Suprapubic skin (tissue), 4 donors: Measurements from ENCODE around the gene MICU1. TPM values are rescaled to one million over a fixed set of nuclear protein-coding genes. Genes with fewer than 3 reads are reported as not detected.
"Not testable (repeated sequence)": the region's sequence is repeated elsewhere in the genome, so short reads cannot be mapped to it uniquely, and the experiment has no call there.

Source experiments
- DNase-seq, 2 donors: peaks; one replicate each; pipeline ENCODE4 v3.0.0-alpha.2; 2019; ENCODE audit warnings: low spot score in 2 of 2
- H3K27ac ChIP-seq: fragments of 200-600 bp; sonication (generic); one replicate; pipeline ENCODE4 v1.5.1; 2019
- H3K27me3 ChIP-seq: fragments of 200-600 bp; sonication (generic); one replicate; pipeline ENCODE4 v1.5.1; 2019
- H3K36me3 ChIP-seq: fragments of 200-600 bp; sonication (generic); one replicate; pipeline ENCODE4 v1.5.1; 2019
- H3K4me1 ChIP-seq: fragments of 200-600 bp; sonication (generic); one replicate; pipeline ENCODE4 v1.5.1; 2019
- H3K4me3 ChIP-seq: fragments of 200-600 bp; sonication (generic); one replicate; pipeline ENCODE4 v1.5.1; 2019; ENCODE audit warnings: mild to moderate bottlenecking
- H3K9me3 ChIP-seq: fragments of 200-600 bp; sonication (generic); one replicate; pipeline ENCODE4 v1.5.1; 2019
- EP300 ChIP-seq: sonication (generic); formaldehyde crosslinking; IDR thresholded peaks from one replicate; pipeline ENCODE4 v1.6.1; 2017; ENCODE audit warnings: antibody characterized with exemption
- POLR2A ChIP-seq, 2 donors: fragments of 450-650 bp; IDR thresholded peaks; one replicate each; pipeline ENCODE4 v1.6.1; 2017; ENCODE audit warnings: antibody characterized with exemption in 2 of 2, mild to moderate bottlenecking in 2 of 2, moderate library complexity in 2 of 2
- POLR2AphosphoS5 ChIP-seq, 3 donors: sonication (generic); formaldehyde crosslinking; IDR thresholded peaks; one replicate each; pipeline ENCODE4 v1.6.1; 2017; ENCODE audit warnings: antibody characterized with exemption in 3 of 3
- WGBS: methylation state at CpG from one replicate; pipeline ENCODE4 v1.1.5; 2018; 5-methylcytosine and 5-hydroxymethylcytosine counted together
- total RNA-seq, 4 donors: library from RNA; depleted of rRNA; stranded (reverse); fragments of >200 nt; gene quantifications; one replicate each; pipeline ENCODE4 v1.1.0, GENCODE V29; 2016
- TF ChIP-seq, protein P1 (sequence below), 2 donors: fragments of 200-600 bp in 1 of 2; fragments of 450-650 bp in 1 of 2; sonication (generic) in 1 of 2; IDR thresholded peaks; one replicate each; pipeline ENCODE4 v1.5.1; 2016 to 2019; ENCODE audit warnings: antibody characterized with exemption in 2 of 2, mild to moderate bottlenecking in 1 of 2, moderate library complexity in 1 of 2

Gene MICU1
- total RNA-seq, 4 donors from 2014 or later, result 34.1 to 37.6 (median 35.6) TPM

DNA sequence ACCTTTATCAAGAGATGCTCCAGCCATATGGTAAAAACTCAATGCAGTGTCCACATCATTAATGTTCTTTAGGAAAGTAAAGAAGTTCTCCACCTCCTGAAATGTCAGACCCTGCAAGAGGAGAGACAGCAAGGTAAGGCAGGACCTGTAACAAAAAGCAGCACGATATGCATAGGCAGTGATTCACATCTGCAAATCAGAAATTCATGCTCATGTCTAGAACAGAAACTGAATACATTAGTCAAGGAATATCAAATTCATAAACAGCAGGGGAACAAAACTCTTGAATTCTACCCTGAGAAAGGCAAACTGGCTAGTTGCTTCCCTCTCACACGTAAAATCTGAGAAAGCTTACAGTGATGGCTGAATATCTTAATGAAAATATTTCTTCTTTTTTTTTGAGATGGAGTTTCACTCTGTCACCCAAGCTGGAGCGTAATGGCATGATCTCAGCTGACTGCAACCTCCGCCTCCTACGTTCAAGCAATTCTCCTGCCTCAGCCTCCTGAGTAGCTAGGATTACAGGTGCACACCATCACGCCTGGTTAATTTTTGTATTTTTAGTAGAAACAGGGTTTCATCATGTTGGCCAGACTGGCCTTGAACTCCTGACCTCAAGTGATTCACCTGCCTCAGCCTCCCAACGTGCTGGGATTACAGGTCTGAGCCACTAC lies 217.8 kb downstream of the MICU1 start:
- H3K36me3 ChIP-seq, result peaks cover 14% of the 10 kb centered on the region
- no peaks in the 10 kb centered on the region for H3K9me3 ChIP-seq
- H3K4me1 ChIP-seq, result no peaks in the 10 kb centered on the region
- H3K27ac ChIP-seq, result no peak overlapping the region
- 91% methylated on average over 7 of the region's 7 CpGs for WGBS
- DNase-seq, result no peak
- TF ChIP-seq POLR2AphosphoS5 (IDR thresholded peaks at IDR 0.05) (no peak), EP300 (no peak), POLR2A (IDR thresholded peaks at IDR 0.05) (no peak)
- H3K27me3 ChIP-seq, result no peaks in the 10 kb centered on the region
- H3K4me3 ChIP-seq, result no peak overlapping the region

DNA sequence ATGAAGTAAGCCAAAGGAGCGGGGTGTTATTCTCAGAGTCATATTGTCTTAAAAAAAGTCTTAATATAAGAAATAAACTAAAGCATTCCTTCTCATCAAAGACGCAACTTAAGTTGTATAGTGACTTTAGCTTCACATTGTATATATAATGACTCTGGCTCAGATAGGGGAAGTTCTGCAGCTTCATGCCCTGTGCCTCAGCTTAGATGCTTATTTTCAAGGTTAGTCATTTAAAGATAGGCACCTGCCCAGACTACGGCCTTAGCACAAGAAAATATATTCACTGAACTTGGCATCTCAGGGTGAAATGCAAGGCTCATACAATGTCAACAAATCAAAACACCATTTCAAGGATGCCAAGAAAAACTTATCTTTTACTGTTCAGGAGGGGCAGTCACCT lies 218.4 kb downstream of the MICU1 start:
- no peaks in the 10 kb centered on the region for H3K4me1 ChIP-seq
- no peak overlapping the region for H3K27ac ChIP-seq
- H3K27me3 ChIP-seq, result no peaks in the 10 kb centered on the region
- no peak for TF ChIP-seq POLR2A (IDR thresholded peaks at IDR 0.05)
- no peak for TF ChIP-seq POLR2AphosphoS5 (IDR thresholded peaks at IDR 0.05)
- TF ChIP-seq, protein P1, sequence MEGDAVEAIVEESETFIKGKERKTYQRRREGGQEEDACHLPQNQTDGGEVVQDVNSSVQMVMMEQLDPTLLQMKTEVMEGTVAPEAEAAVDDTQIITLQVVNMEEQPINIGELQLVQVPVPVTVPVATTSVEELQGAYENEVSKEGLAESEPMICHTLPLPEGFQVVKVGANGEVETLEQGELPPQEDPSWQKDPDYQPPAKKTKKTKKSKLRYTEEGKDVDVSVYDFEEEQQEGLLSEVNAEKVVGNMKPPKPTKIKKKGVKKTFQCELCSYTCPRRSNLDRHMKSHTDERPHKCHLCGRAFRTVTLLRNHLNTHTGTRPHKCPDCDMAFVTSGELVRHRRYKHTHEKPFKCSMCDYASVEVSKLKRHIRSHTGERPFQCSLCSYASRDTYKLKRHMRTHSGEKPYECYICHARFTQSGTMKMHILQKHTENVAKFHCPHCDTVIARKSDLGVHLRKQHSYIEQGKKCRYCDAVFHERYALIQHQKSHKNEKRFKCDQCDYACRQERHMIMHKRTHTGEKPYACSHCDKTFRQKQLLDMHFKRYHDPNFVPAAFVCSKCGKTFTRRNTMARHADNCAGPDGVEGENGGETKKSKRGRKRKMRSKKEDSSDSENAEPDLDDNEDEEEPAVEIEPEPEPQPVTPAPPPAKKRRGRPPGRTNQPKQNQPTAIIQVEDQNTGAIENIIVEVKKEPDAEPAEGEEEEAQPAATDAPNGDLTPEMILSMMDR (IDR thresholded peaks at IDR 0.05), result no peak
- TF ChIP-seq EP300, result no peak
- no peak overlapping the region for H3K4me3 ChIP-seq
- no peak for DNase-seq
- peaks cover 15% of the 10 kb centered on the region for H3K36me3 ChIP-seq
- WGBS, result 94% methylated on average over 3 of the region's 3 CpGs
- H3K9me3 ChIP-seq, result no peaks in the 10 kb centered on the region

DNA sequence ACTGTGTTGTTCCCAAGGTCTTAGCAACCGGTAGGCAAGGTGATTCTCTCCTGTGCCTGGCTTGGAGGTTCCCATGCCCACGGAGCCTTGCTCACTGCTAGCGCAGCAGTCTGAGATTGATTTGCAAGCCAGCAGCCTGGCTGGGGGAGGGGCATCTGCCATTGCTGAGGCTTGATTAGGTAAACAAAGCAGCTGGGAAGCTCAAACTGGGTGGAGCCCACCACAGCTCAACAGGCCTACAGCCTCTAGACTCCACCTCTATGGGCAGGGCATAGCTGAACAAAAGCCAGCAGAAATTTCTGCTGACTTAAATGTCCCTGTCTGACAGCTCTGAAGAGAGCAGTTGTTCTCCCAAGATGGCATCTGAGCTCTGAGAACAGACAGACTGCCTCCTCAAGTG lies 230.3 kb downstream of the MICU1 start:
- H3K36me3 ChIP-seq, H3K4me1 ChIP-seq, DNase-seq, H3K27me3 ChIP-seq, H3K9me3 ChIP-seq, H3K4me3 ChIP-seq, H3K27ac ChIP-seq: not testable (repeated sequence)
- 78% methylated on average over 3 of the region's 3 CpGs for WGBS

DNA sequence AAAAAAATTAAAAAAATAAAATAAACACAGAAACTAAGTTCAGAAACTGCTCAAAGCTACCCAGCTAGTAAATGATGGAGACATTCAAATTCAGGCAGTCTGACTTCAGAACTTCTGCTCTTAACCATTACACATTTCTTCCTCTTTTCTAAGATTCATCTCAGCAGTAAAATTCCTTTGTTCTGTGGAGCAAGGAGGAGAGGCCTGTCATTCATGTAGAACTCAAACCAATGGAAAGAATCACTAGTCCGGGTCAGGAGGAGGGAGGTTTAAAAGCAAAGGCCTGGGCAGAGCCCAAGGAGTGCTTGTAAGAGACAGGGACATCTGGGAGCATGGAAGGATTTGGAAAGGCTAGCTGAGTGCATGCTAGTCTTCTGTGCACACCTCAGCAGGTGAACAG lies 233.3 kb downstream of the MICU1 start:
- H3K4me3 ChIP-seq, result no peak overlapping the region
- H3K9me3 ChIP-seq, result no peaks in the 10 kb centered on the region
- H3K27ac ChIP-seq, result no peak overlapping the region
- H3K27me3 ChIP-seq, result no peaks in the 10 kb centered on the region
- H3K4me1 ChIP-seq, result no peaks in the 10 kb centered on the region
- DNase-seq, result no peak
- TF ChIP-seq POLR2AphosphoS5 (IDR thresholded peaks at IDR 0.05) (no peak), POLR2A (IDR thresholded peaks at IDR 0.05) (no peak), EP300 (no peak)
- TF ChIP-seq, protein P1 (IDR thresholded peaks at IDR 0.05), result no peak
- H3K36me3 ChIP-seq, result no peaks in the 10 kb centered on the region
- WGBS, result 93% methylated on average over 1 of the region's 1 CpG

DNA sequence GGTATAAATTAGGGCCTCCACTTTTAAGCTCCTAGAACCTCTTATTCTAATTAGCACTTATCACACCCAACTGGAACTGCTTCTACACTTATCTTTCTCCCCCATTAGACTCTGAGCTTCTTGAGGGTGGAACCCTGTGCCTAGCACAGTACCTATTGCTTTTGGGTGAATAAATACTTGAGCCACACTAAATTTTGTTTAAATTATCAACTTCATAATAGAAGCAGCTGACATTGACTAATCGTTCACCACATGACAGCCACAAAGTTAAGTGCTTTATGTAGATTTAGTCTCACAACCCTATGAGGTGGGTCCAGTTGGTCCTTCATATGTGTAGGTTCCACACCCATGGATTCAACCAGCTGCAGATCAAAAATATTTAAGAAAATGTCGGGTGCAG lies 235.1 kb downstream of the MICU1 start:
- DNase-seq, result no peak
- TF ChIP-seq, protein P1 (IDR thresholded peaks at IDR 0.05), result no peak
- TF ChIP-seq POLR2A (IDR thresholded peaks at IDR 0.05) (no peak), EP300 (no peak), POLR2AphosphoS5 (IDR thresholded peaks at IDR 0.05) (no peak)
- Histone ChIP-seq H3K9me3 (no peaks in the 10 kb centered on the region), H3K27ac (no peak overlapping the region), H3K4me3 (no peak overlapping the region), H3K27me3 (no peaks in the 10 kb centered on the region), H3K36me3 (no peaks in the 10 kb centered on the region), H3K4me1 (no peaks in the 10 kb centered on the region)
- WGBS, result 84% methylated on average over 2 of the region's 2 CpGs

DNA sequence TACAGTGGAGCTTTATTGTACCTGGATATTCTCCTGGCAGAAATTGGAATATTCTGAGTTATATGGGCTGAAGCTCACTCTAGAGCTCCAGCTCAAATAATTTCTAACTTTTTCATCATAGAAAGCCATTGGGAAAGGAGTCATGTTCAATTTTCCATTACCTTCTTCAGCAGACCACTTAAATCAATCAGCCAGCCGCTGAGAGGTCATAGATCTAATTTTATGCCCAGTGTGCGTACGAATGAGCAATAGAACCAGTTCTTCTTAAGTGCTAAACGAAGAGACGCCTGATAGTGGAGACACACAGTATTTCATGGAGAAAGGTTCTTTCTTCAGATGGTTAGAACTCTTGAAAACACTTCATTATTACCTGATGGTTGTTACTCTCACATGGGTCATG lies 236.2 kb downstream of the MICU1 start:
- Histone ChIP-seq H3K36me3 (no peaks in the 10 kb centered on the region), H3K4me3 (no peak overlapping the region), H3K4me1 (peaks cover under 1% of the 10 kb centered on the region), H3K27me3 (no peaks in the 10 kb centered on the region), H3K9me3 (no peaks in the 10 kb centered on the region), H3K27ac (no peak overlapping the region)
- DNase-seq, result no peak
- WGBS, result 95% methylated on average over 5 of the region's 5 CpGs
- TF ChIP-seq EP300 (no peak), POLR2A (IDR thresholded peaks at IDR 0.05) (no peak)

DNA sequence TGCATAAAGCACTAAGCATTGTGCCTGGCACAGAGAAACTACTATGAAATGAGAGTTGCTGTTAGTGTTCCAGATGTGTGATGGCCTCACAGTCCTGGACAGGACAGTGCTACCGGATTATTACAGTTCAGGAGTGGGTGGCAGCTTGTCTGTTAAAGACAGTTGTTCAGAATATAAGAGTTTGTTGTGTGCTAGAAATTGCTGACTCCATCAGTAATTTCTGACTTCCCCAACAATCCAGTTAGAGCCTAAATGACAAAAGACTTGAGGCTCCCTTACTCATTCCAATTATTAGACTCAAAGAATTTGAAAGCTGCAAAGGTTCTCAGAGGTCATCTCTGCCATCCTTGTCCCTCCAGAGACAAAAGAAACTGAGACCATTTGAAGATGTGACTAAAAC lies 236.9 kb downstream of the MICU1 start:
- no peaks in the 10 kb centered on the region for H3K27me3 ChIP-seq
- H3K27ac ChIP-seq, result no peak overlapping the region
- no peak for TF ChIP-seq EP300
- TF ChIP-seq, protein P1 (IDR thresholded peaks at IDR 0.05), result no peak
- no peak for TF ChIP-seq POLR2AphosphoS5 (IDR thresholded peaks at IDR 0.05)
- TF ChIP-seq POLR2A (IDR thresholded peaks at IDR 0.05), result no peak
- no peaks in the 10 kb centered on the region for H3K9me3 ChIP-seq
- H3K4me3 ChIP-seq, result no peak overlapping the region
- DNase-seq, result no peak
- 78% methylated on average over 1 of the region's 1 CpG for WGBS
- H3K36me3 ChIP-seq, result no peaks in the 10 kb centered on the region
- H3K4me1 ChIP-seq, result peaks cover 5% of the 10 kb centered on the region
